ENCODE results near the gene ASMTL.

DNA sequence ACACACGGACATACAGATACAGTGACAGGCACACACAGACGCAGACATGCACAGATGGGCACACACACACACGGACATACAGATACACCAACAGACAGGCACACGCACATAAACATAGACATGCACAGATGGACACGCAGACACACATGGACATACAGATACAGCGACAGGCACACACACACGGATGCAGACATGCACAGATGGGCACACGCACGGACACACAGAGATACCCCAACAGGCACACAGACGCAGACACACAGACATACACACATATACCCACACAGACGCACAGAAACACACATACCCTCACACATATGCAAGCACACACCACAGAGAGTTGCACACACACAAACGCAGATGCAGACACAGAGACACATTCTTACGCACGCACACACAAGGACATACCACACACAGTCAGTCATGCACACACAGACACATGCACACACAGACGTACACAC lies 36.4 kb downstream of the ASMTL start:
- TF ChIP-seq POLR2AphosphoS5 (IDR thresholded peaks at IDR 0.05) (no peak), POLR2A (IDR thresholded peaks at IDR 0.05) (no peak)
